HG03095 (cell line): Measurements from ENCODE around the gene DNAJC16.

Experiments
- ATAC-seq: cut with Tn5 transposase; IDR thresholded peaks from one replicate; pipeline ENCODE4 v1.9.1; 2021; ENCODE audit warnings: moderate library complexity; ENCODE audit not compliant: unreplicated experiment

The DNAJC16 gene

GRCh38 chr1:15531682-15532081 lies 5.0 kb downstream of the DNAJC16 start:
- ATAC-seq = no peak

GRCh38 chr1:15538771-15539170 lies 12.1 kb downstream of the DNAJC16 start:
- no peak for ATAC-seq

GRCh38 chr1:15540186-15540585 lies 13.5 kb downstream of the DNAJC16 start:
- no peak for ATAC-seq

GRCh38 chr1:15541231-15541792 lies 14.7 kb downstream of the DNAJC16 start:
- ATAC-seq = no peak

GRCh38 chr1:15542388-15543250 lies 16.0 kb downstream of the DNAJC16 start:
- ATAC-seq = no peak

- ATAC-seq = no peak
Observed at GRCh38 chr1:15543251-15543588, 16.6 kb downstream of the DNAJC16 start.

GRCh38 chr1:15543589-15544568 lies 17.2 kb downstream of the DNAJC16 start:
- no peak for ATAC-seq

- no peak for ATAC-seq
Observed at GRCh38 chr1:15546641-15547040, 20.0 kb downstream of the DNAJC16 start.

GRCh38 chr1:15550573-15550972 lies 23.9 kb downstream of the DNAJC16 start:
- no peak for ATAC-seq

- ATAC-seq = no peak
Observed at GRCh38 chr1:15557008-15557407, 30.4 kb downstream of the DNAJC16 start.

GRCh38 chr1:15557594-15557993 lies 30.9 kb downstream of the DNAJC16 start:
- ATAC-seq = no peak

GRCh38 chr1:15558516-15558915 lies 31.9 kb downstream of the DNAJC16 start:
- ATAC-seq = no peak

- no peak for ATAC-seq
Observed at GRCh38 chr1:15559189-15559810, 32.7 kb downstream of the DNAJC16 start.

GRCh38 chr1:15568387-15569073 lies 41.9 kb downstream of the DNAJC16 start:
- ATAC-seq = no peak

GRCh38 chr1:15570861-15571260 lies 44.2 kb downstream of the DNAJC16 start:
- no peak for ATAC-seq

- no peak for ATAC-seq
Observed at GRCh38 chr1:15571266-15571665, 44.6 kb downstream of the DNAJC16 start.

GRCh38 chr1:15573477-15573876 lies 46.8 kb downstream of the DNAJC16 start:
- ATAC-seq = no peak

GRCh38 chr1:15574741-15575140 lies 48.1 kb downstream of the DNAJC16 start:
- no peak for ATAC-seq

- ATAC-seq = no peak
Observed at GRCh38 chr1:15575549-15576150, 49.0 kb downstream of the DNAJC16 start.

GRCh38 chr1:15577691-15578090 lies 51.0 kb downstream of the DNAJC16 start:
- no peak for ATAC-seq
